ENCODE results near the gene RWDD1. TPM values are rescaled to one million over a fixed set of nuclear protein-coding genes. Genes with fewer than 3 reads are reported as not detected.
"Not testable (repeated sequence)": the region's sequence is repeated elsewhere in the genome, so short reads cannot be mapped to it uniquely, and the experiment has no call there.

Gene RWDD1
- total RNA-seq, 1 experiment from 2014 or later = 38.0 TPM

GRCh38 chr6:116580198-116580597 is 8.9 kb downstream of the RWDD1 start:
- in situ Hi-C loops (cut with HindIII; ENCODE audit: low pct_unique_long_range_greater_than_20kb, low sequenced_read_pairs) = no loop called here
- DNase-seq (ENCODE audit: low read depth) = no peak

GRCh38 chr6:116586276-116586675 is 15.0 kb downstream of the RWDD1 start:
- in situ Hi-C loops (cut with HindIII; ENCODE audit: low pct_unique_long_range_greater_than_20kb, low sequenced_read_pairs) = no loop called here
- no peak for DNase-seq (ENCODE audit: low read depth)

GRCh38 chr6:116586738-116587137 is 15.4 kb downstream of the RWDD1 start:
- in situ Hi-C loops (cut with HindIII; ENCODE audit: low pct_unique_long_range_greater_than_20kb, low sequenced_read_pairs) = no loop called here
- no peak for DNase-seq (ENCODE audit: low read depth)

DNA sequence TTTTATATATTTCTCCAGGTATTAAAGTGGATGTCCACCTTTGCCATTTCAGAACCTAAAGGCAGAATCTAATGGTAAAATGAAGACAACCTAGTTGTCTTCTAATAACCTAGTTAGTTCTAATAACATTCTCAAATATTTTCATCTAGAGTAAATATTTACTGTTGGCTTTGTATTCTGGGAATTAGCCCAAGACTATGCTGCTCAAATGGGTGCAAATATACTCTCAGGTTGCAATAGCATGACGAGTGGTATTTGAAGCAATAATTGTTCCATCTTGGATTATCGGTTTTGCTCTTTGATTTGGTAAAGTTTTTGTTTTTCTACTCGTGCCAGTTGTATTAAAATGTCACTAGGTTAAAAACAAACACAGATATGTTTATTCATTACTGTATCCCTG is 23.9 kb downstream of the RWDD1 start:
- no peak for DNase-seq (ENCODE audit: low read depth)
- in situ Hi-C loops (cut with HindIII; ENCODE audit: low pct_unique_long_range_greater_than_20kb, low sequenced_read_pairs) = no loop called here

DNA sequence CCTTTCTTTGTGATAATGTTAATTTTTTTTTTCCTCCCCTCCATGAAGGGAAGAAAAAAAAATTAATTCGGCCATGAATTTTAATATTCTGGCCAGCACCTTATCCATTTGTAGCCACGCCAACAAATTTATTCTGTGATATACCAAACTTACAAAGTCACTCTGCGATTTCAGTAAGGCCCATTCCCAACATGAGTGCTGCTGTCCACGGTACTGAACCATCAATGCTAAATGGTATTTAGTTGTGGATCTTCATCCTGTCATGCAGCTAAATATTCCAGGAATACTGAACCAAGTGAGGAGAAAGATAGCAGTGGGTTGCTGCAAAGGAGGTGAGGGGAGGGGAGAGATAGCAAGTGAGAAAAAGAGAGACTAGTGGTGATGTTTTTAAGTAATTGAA is 25.5 kb downstream of the RWDD1 start:
- DNase-seq (ENCODE audit: low read depth) = no peak
- in situ Hi-C loops (cut with HindIII; ENCODE audit: low pct_unique_long_range_greater_than_20kb, low sequenced_read_pairs) = no loop called here

DNA sequence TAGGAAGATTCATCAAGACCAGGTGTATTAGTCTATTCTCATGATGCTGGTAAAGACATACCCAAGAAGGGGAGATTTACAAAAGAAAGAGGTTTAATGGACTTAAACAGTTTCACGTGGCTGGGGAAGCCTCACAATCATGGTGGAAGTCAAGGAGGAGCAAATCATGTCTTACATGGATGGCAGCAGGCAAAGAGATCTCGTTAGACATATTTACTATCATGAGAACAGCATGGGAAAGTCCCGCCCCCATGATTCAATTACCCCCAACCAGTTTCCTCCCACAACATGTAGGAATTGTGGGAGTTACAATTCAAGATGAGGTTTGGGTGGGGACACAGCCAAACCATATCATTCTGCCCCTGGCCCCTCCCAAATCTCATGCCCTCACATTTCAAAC is 32.6 kb downstream of the RWDD1 start:
- in situ Hi-C loops (cut with HindIII; ENCODE audit: low pct_unique_long_range_greater_than_20kb, low sequenced_read_pairs); DNase-seq (ENCODE audit: low read depth): not testable (repeated sequence)

- in situ Hi-C loops (cut with HindIII; ENCODE audit: low pct_unique_long_range_greater_than_20kb, low sequenced_read_pairs); DNase-seq (ENCODE audit: low read depth): not testable (repeated sequence)
Measured at GRCh38 chr6:116604868-116605267, 33.6 kb downstream of the RWDD1 start.

DNA sequence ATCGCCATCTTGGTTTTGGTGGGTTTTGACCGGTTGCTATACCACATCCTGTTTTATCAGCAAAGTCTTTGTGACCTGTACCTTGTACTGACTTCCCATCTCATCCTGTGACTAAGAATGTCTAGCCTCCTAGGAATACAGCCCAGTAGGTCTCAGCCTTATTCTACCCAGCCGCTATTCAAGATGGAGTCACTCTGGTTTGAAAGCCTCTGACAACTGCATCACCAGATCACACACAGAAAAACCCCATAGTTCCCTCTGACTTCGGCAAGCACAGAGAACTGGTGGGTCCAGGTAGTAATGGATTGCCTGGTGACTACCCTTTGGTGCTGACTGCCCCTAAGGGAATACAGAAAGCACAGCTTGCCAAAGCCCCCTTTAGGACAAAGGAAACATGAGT is 34.6 kb downstream of the RWDD1 start:
- in situ Hi-C loops (cut with HindIII; ENCODE audit: low pct_unique_long_range_greater_than_20kb, low sequenced_read_pairs) = no loop called here

GRCh38 chr6:116611056-116611455 is 39.8 kb downstream of the RWDD1 start:
- in situ Hi-C loops (cut with HindIII; ENCODE audit: low pct_unique_long_range_greater_than_20kb, low sequenced_read_pairs) = no loop called here
- DNase-seq (ENCODE audit: low read depth) = no peak

More for the DNA sequence above, 34.6 kb downstream of the RWDD1 start:
- DNase-seq (ENCODE audit: low read depth) = no peak

DNA sequence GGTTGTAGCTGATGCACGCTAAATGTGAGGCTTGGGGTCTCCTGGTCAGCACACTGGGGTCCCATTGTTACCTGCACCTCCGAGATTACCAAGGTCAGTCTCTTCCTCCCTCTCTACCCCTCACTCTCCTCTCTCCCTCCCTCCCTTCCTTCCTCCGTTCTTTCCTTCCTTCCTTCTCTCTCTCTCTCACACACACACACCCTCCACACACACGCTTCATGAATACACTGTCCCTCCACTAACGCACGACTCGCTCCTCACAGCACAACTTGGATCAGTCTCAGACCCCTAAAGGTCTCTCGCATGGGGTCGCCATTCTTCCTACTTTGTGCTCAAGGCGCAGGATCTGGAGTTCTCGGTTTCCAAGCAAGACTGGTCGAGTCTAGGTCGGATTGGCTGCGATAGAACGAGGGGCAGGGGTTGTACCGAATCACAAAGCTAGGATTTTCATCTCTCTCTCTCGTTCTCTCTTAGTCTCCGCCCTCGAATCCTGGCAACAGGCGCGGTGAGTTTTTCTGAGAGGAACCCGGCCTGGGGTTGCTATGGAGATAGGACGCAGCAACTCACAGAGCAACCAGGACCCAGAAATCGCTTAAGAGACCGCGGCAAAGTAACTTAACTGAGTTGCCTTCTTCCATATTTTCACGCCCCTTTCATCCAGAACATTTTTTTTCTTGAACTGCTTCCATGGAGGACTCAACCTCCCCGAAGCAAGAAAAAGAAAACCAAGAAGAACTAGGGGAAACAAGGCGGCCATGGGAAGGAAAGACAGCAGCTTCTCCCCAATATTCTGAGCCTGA is 44.8 kb downstream of the RWDD1 start, which contains the start of gene RSPH4A:
Gene RSPH4A, plus strand, starts transcription at position 543 of the 800 bp plus-strand sequence. Its CDS starts 145 bp downstream, at position 688.
- in situ Hi-C loops (cut with HindIII; ENCODE audit: low pct_unique_long_range_greater_than_20kb, low sequenced_read_pairs) = no loop called here
- DNase-seq (ENCODE audit: low read depth) = peak; percentile 91

DNA sequence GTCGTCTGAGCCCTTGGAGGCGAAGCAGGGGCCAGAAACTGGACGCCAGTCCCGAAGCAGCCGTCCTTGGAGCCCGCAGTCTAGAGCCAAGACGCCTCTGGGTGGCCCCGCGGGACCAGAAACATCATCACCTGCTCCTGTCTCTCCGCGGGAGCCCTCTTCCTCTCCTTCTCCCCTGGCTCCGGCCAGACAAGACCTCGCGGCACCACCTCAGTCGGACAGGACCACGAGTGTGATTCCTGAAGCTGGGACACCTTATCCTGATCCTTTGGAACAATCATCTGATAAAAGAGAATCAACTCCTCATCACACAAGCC is 45.4 kb downstream of the RWDD1 start:
- in situ Hi-C loops (cut with HindIII; ENCODE audit: low pct_unique_long_range_greater_than_20kb, low sequenced_read_pairs) = no loop called here
- DNase-seq (ENCODE audit: low read depth) = no peak

- peak; percentile 37 for DNase-seq (ENCODE audit: low read depth)
- in situ Hi-C loops (cut with HindIII; ENCODE audit: low pct_unique_long_range_greater_than_20kb, low sequenced_read_pairs) = no loop called here
Measured at GRCh38 chr6:116624036-116624805, 52.9 kb downstream of the RWDD1 start.

DNA sequence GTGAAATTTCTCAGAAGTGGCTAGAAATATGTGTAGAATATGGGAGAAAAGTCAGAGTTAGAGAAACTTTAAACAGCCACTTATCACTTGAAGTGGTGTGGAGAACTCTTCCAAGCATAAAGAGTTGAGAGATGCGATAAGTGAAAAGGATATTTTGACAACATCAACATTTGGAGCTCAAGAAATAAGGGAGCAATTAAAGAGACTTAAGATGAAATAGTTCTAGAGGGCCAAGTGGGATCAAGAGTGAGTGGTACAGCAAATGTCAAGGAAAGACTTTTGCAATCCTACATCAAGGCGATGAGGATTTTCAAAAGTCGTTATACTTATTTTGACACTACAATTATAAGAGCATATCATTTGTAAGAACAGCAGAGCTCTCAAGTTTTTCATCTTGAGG is 54.6 kb downstream of the RWDD1 start:
- DNase-seq (ENCODE audit: low read depth) = no peak
- in situ Hi-C loops (cut with HindIII; ENCODE audit: low pct_unique_long_range_greater_than_20kb, low sequenced_read_pairs) = no loop called here

DNA sequence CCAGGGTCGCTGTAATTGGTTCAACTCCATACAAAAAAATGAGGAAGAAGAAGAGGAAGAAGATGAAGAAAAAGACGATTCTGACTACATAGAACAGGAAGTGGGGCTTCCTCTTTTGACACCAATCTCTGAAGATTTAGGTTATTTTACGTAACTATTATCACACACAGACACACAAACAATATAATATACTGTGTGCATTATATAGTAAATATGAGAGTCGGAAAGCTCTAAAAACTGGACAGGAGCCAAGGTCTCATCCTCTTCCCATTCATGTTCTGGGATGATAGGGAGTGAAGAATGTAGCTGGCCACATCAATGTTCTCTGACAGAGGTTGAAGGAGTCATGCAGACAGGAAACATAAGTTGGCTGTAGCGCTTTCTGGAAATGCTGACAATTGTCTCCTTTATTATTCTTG is 58.3 kb downstream of the RWDD1 start:
- in situ Hi-C loops (cut with HindIII; ENCODE audit: low pct_unique_long_range_greater_than_20kb, low sequenced_read_pairs) = no loop called here
- DNase-seq (ENCODE audit: low read depth) = no peak

- no peak for DNase-seq (ENCODE audit: low read depth)
- in situ Hi-C loops (cut with HindIII; ENCODE audit: low pct_unique_long_range_greater_than_20kb, low sequenced_read_pairs) = no loop called here
Measured at GRCh38 chr6:116631379-116631990, 60.2 kb downstream of the RWDD1 start.

DNA sequence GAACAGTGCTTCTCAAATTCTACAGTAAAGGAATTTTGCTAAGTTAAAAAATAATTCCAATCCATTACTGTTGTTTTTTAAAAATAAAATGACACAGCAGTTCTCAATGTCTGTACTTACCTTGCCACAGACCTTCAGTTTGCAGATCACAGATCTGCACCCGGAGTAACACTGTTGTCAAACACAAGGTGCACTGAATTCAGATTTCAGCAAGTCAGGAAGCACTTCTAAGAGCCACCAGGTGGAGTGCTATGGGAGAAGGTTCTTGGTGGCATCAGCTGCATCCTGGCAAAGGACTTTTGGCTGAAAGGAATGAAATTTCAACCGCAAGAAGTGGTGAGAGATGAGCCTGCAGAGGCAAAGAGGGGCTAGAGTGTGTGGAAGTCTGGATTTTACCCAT is 62.4 kb downstream of the RWDD1 start:
- DNase-seq (ENCODE audit: low read depth) = no peak
- in situ Hi-C loops (cut with HindIII; ENCODE audit: low pct_unique_long_range_greater_than_20kb, low sequenced_read_pairs) = no loop called here
